ENCODE data around the gene RSF1. TPM values are rescaled to one million over a fixed set of nuclear protein-coding genes. Genes with fewer than 3 reads are reported as not detected.

RSF1 gene
- total RNA-seq, 1 experiment from 2014 or later = 83.0 TPM

GRCh38 chr11:77789731-77790476 is 30.6 kb downstream of the RSF1 start:
- Histone ChIP-seq H3K27ac (ENCODE audit: low read length) (no peak overlapping the region), H3K27me3 (ENCODE audit: control insufficient read depth, insufficient read depth, low read length) (no peaks in the 10 kb centered on the region), H3K4me1 (ENCODE audit: control insufficient read depth, insufficient read depth, low read length) (no peaks in the 10 kb centered on the region), H3K36me3 (ENCODE audit: control insufficient read depth, insufficient read depth, low read length) (no peaks in the 10 kb centered on the region), H3K4me3 (ENCODE audit: low read depth in 2 of 2, low read length in 2 of 2) (no peak overlapping the region), H3K9me3 (ENCODE audit: control insufficient read depth, insufficient read depth, low read depth, low read length) (no peaks in the 10 kb centered on the region; the same call in 1 of the 2 replicates)
- no TSS peak for BruUV-seq (replicated peaks)
- in situ Hi-C loops (cut with HindIII; ENCODE audit: low pct_unique_long_range_greater_than_20kb, low sequenced_read_pairs) (no loop called here), intact Hi-C loops (cut with micrococcal nuclease; ENCODE audit: unreplicated experiment) (no loop called here)
- CTCF ChIA-PET = no interaction called here
- DNase-seq (ENCODE audit: low read depth, low spot score) (no peak), ATAC-seq (peak; percentile 70)
- TF ChIP-seq, protein P1, sequence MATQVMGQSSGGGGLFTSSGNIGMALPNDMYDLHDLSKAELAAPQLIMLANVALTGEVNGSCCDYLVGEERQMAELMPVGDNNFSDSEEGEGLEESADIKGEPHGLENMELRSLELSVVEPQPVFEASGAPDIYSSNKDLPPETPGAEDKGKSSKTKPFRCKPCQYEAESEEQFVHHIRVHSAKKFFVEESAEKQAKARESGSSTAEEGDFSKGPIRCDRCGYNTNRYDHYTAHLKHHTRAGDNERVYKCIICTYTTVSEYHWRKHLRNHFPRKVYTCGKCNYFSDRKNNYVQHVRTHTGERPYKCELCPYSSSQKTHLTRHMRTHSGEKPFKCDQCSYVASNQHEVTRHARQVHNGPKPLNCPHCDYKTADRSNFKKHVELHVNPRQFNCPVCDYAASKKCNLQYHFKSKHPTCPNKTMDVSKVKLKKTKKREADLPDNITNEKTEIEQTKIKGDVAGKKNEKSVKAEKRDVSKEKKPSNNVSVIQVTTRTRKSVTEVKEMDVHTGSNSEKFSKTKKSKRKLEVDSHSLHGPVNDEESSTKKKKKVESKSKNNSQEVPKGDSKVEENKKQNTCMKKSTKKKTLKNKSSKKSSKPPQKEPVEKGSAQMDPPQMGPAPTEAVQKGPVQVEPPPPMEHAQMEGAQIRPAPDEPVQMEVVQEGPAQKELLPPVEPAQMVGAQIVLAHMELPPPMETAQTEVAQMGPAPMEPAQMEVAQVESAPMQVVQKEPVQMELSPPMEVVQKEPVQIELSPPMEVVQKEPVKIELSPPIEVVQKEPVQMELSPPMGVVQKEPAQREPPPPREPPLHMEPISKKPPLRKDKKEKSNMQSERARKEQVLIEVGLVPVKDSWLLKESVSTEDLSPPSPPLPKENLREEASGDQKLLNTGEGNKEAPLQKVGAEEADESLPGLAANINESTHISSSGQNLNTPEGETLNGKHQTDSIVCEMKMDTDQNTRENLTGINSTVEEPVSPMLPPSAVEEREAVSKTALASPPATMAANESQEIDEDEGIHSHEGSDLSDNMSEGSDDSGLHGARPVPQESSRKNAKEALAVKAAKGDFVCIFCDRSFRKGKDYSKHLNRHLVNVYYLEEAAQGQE (IDR thresholded peaks at IDR 0.05; ENCODE audit: insufficient read depth in 1 of 2, low read depth in 2 of 2, low read length in 1 of 2) = no peak
- TF ChIP-seq, protein P2, sequence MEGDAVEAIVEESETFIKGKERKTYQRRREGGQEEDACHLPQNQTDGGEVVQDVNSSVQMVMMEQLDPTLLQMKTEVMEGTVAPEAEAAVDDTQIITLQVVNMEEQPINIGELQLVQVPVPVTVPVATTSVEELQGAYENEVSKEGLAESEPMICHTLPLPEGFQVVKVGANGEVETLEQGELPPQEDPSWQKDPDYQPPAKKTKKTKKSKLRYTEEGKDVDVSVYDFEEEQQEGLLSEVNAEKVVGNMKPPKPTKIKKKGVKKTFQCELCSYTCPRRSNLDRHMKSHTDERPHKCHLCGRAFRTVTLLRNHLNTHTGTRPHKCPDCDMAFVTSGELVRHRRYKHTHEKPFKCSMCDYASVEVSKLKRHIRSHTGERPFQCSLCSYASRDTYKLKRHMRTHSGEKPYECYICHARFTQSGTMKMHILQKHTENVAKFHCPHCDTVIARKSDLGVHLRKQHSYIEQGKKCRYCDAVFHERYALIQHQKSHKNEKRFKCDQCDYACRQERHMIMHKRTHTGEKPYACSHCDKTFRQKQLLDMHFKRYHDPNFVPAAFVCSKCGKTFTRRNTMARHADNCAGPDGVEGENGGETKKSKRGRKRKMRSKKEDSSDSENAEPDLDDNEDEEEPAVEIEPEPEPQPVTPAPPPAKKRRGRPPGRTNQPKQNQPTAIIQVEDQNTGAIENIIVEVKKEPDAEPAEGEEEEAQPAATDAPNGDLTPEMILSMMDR (IDR thresholded peaks at IDR 0.05) = no peak
- TF ChIP-seq SIN3A (IDR thresholded peaks at IDR 0.05; ENCODE audit: borderline replicate concordance, insufficient read depth, low read depth, low read length) (no peak), POLR2AphosphoS5 (IDR thresholded peaks at IDR 0.05; ENCODE audit: low read depth, low read length) (no peak), TCF7L2 (IDR thresholded peaks at IDR 0.05; ENCODE audit: low read depth, low read length) (no peak)
- POLR2A ChIA-PET = no interaction called here

GRCh38 chr11:77789061-77789730 is 31.3 kb downstream of the RSF1 start:
- TF ChIP-seq POLR2AphosphoS5 (IDR thresholded peaks at IDR 0.05; ENCODE audit: low read depth, low read length) = no peak
- TF ChIP-seq TCF7L2 (IDR thresholded peaks at IDR 0.05; ENCODE audit: low read depth, low read length) = no peak
- TF ChIP-seq, protein P2 (IDR thresholded peaks at IDR 0.05) = no peak
- TF ChIP-seq, protein P1 (IDR thresholded peaks at IDR 0.05; ENCODE audit: insufficient read depth in 1 of 2, low read depth in 2 of 2, low read length in 1 of 2) = no peak
- no peak for TF ChIP-seq SIN3A (IDR thresholded peaks at IDR 0.05; ENCODE audit: borderline replicate concordance, insufficient read depth, low read depth, low read length)
- in situ Hi-C loops (cut with HindIII; ENCODE audit: low pct_unique_long_range_greater_than_20kb, low sequenced_read_pairs) (no loop called here), intact Hi-C loops (cut with micrococcal nuclease; ENCODE audit: unreplicated experiment) (no loop called here)
- BruUV-seq (replicated peaks) = no TSS peak
- H3K27ac ChIP-seq (ENCODE audit: low read length) = no peak overlapping the region
- peak; percentile 56 for ATAC-seq
- no peaks in the 10 kb centered on the region; the same call in 1 of the 2 replicates for H3K9me3 ChIP-seq (ENCODE audit: control insufficient read depth, insufficient read depth, low read depth, low read length)
- H3K27me3 ChIP-seq (ENCODE audit: control insufficient read depth, insufficient read depth, low read length) = no peaks in the 10 kb centered on the region
- POLR2A ChIA-PET = no interaction called here
- CTCF ChIA-PET = no interaction called here
- H3K4me3 ChIP-seq (ENCODE audit: low read depth in 2 of 2, low read length in 2 of 2) = no peak overlapping the region
- H3K4me1 ChIP-seq (ENCODE audit: control insufficient read depth, insufficient read depth, low read length) = no peaks in the 10 kb centered on the region; the same call in 1 of the 2 replicates
- H3K36me3 ChIP-seq (ENCODE audit: control insufficient read depth, insufficient read depth, low read length) = no peaks in the 10 kb centered on the region
- DNase-seq (ENCODE audit: low read depth, low spot score) = no peak

Data from Panc1 (cell line).